HCT116 (cell line): ENCODE measurements around the gene SPOPL. TPM values are rescaled to one million over a fixed set of nuclear protein-coding genes. Genes with fewer than 3 reads are reported as not detected.

Source experiments
- ATAC-seq: fragments of 200-7000 bp; cut with Tn5 transposase; 2 replicates; pipeline ENCODE4 v1.9.1; 2020; ENCODE audit warnings: mild to moderate bottlenecking, moderate library complexity
- BruUV-seq: library from RNA; stranded (reverse); fragments of 400-500 nt; replicated peaks from 2 replicates; lab custom pipeline; 2021; lab: Mats Ljungman, UMichigan
- CTCF ChIA-PET: fragments of 300-600 bp; sonication (Branson Sonifier 250); formaldehyde crosslinking; loops from one replicate; lab custom pipeline; 2021; ENCODE audit warnings: antibody characterized with exemption; lab: Charles Lee
- POLR2A ChIA-PET: fragments of 300-600, 350-600 bp; sonication (Branson Sonifier 250); formaldehyde crosslinking; loops from one replicate; lab custom pipeline; 2021; ENCODE audit warnings: antibody characterized with exemption; lab: Charles Lee
- RAD21 ChIA-PET, 2 experiments: fragments of 300-600 bp; sonication (Branson Sonifier 250); formaldehyde crosslinking; loops; one replicate each; lab custom pipeline; 2023; ENCODE audit warnings: low total read pairs in 2 of 2; ENCODE audit not compliant: uncharacterized antibody in 2 of 2, unreplicated experiment in 2 of 2, low non-redundant PET in 1 of 2; lab: Charles Lee
- DNase-seq: peaks from one replicate; pipeline ENCODE4 v3.0.0-alpha.2; 2010; ENCODE audit warnings: low read depth, low spot score
- H2AFZ ChIP-seq: fragments of 200-600 bp; shearing (Covaris generic), sonication (generic); 2 replicates; pipeline ENCODE4 v1.6.1; 2017; ENCODE audit warnings: low read depth, mixed run types, mixed read lengths, antibody characterized with exemption, low read length; ENCODE audit not compliant: poor library complexity, severe bottlenecking
- H3K27ac ChIP-seq: 2 replicates; pipeline ENCODE4 v1.5.1; 2012; ENCODE audit warnings: low read depth, low read length
- H3K27me3 ChIP-seq: fragments of 200-600 bp; sonication (generic); 2 replicates; pipeline ENCODE4 v1.6.1; 2016; ENCODE audit warnings: mixed run types, low read length, mixed read lengths; ENCODE audit not compliant: insufficient read depth
- H3K36me3 ChIP-seq, 2 experiments: fragments of 200-500 bp in 1 of 2; fragments of 200-600 bp in 1 of 2; sonication (Bioruptor generic) in 1 of 2; sonication (generic) in 1 of 2; 2 replicates each; pipeline versions ENCODE4 v1.5.1 to v1.6.1; 2014 to 2016; ENCODE audit warnings: low read length in 2 of 2, inconsistent platforms in 1 of 2, mixed read lengths in 1 of 2, mixed run types in 1 of 2; ENCODE audit not compliant: insufficient read depth in 2 of 2, control insufficient read depth in 1 of 2
- H3K4me1 ChIP-seq, 2 experiments: fragments of 200-600 bp in 1 of 2; sonication (generic) in 1 of 2; 2 replicates each; pipeline versions ENCODE4 v1.5.1 to v1.6.1; 2012 to 2017; ENCODE audit warnings: low read length in 2 of 2, inconsistent platforms in 1 of 2, mild to moderate bottlenecking in 1 of 2, mixed read lengths in 1 of 2, mixed run types in 1 of 2, moderate library complexity in 1 of 2; ENCODE audit not compliant: insufficient read depth in 2 of 2, control insufficient read depth in 1 of 2
- H3K4me2 ChIP-seq: fragments of 200-600 bp; sonication (generic); 2 replicates; pipeline ENCODE4 v1.6.1; 2017; ENCODE audit warnings: mixed run types, low read length, mixed read lengths
- H3K4me3 ChIP-seq, 2 experiments: fragments of 200-600 bp in 1 of 2; sonication (generic) in 1 of 2; replicated peaks in 1 of 2; 2 replicates each; pipeline ENCODE4 v1.5.1; 2011 to 2016; ENCODE audit warnings: low read length in 2 of 2, control low read depth in 1 of 2, low read depth in 1 of 2, mild to moderate bottlenecking in 1 of 2, mixed read lengths in 1 of 2, mixed run types in 1 of 2
- H3K79me2 ChIP-seq: fragments of 200-600 bp; sonication (generic); 2 replicates; pipeline ENCODE4 v1.6.1; 2017; ENCODE audit warnings: mild to moderate bottlenecking, mixed run types, low read length, moderate library complexity, mixed read lengths; ENCODE audit not compliant: insufficient read depth
- H3K9ac ChIP-seq: fragments of 200-600 bp; sonication (generic); 2 replicates; pipeline ENCODE4 v1.6.1; 2016; ENCODE audit warnings: low read length, mixed read lengths
- H3K9me2 ChIP-seq: fragments of 200-600 bp; sonication (generic), shearing (Covaris generic); 2 replicates; pipeline ENCODE4 v1.6.1; 2017; ENCODE audit warnings: mixed run types, mild to moderate bottlenecking, moderate library complexity; ENCODE audit not compliant: insufficient read depth
- H3K9me3 ChIP-seq, 2 experiments: fragments of 200-500 bp in 1 of 2; fragments of 200-600 bp in 1 of 2; sonication (Bioruptor generic) in 1 of 2; sonication (generic) in 1 of 2; 2 replicates each; pipeline ENCODE4 v1.6.1; 2014 to 2017; ENCODE audit warnings: low read length in 2 of 2, mixed read lengths in 2 of 2, inconsistent platforms in 1 of 2, low read depth in 1 of 2, mild to moderate bottlenecking in 1 of 2, mixed run types in 1 of 2, moderate library complexity in 1 of 2; ENCODE audit not compliant: control insufficient read depth in 1 of 2, insufficient read depth in 1 of 2
- H4K20me1 ChIP-seq: fragments of 200-600 bp; sonication (generic), shearing (Covaris generic); 2 replicates; pipeline ENCODE4 v1.6.1; 2017; ENCODE audit warnings: mixed run types, mild to moderate bottlenecking, moderate library complexity; ENCODE audit not compliant: insufficient read depth
- CBX3 ChIP-seq: IDR thresholded peaks from 2 replicates; pipeline ENCODE4 v1.6.1; 2012; ENCODE audit warnings: low read depth
- ELF1 ChIP-seq: IDR thresholded peaks from 2 replicates; pipeline ENCODE4 v1.6.1; 2012; ENCODE audit warnings: low read depth, borderline replicate concordance
- FOSL1 ChIP-seq: IDR thresholded peaks from 2 replicates; pipeline ENCODE4 v1.6.1; 2012; ENCODE audit warnings: low read depth
- POLR2AphosphoS5 ChIP-seq: IDR thresholded peaks from 2 replicates; pipeline ENCODE4 v1.6.1; 2011; ENCODE audit warnings: mild to moderate bottlenecking, low read depth, low read length, moderate library complexity
- SP1 ChIP-seq: IDR thresholded peaks from 2 replicates; pipeline ENCODE4 v1.6.1; 2012; ENCODE audit warnings: low read depth
- SRF ChIP-seq: IDR thresholded peaks from 2 replicates; pipeline ENCODE4 v1.6.1; 2012; ENCODE audit warnings: low read depth
- intact Hi-C: fragments of 100-400 bp; cut with micrococcal nuclease; formaldehyde crosslinking; loops from 2 replicates; pipeline ENCODE4 v1.10.0; 2022
- total RNA-seq: library from RNA; stranded (reverse); gene quantifications from one replicate; pipeline ENCODE4 v1.2.1, GENCODE V29; 2021; ENCODE audit not compliant: unreplicated experiment
- TF ChIP-seq, protein P1 (sequence below): IDR thresholded peaks from 2 replicates; pipeline ENCODE4 v1.6.1; 2012
- TF ChIP-seq, protein P2 (sequence below), 3 experiments: fragments of 200-600 bp in 1 of 3; sonication (generic) in 1 of 3; IDR thresholded peaks in 2 of 3; conservative IDR thresholded peaks in 1 of 3; 2 replicates each; pipeline ENCODE4 v1.5.1; 2012 to 2017; ENCODE audit warnings: low read depth in 2 of 3, low read length in 2 of 3, antibody characterized with exemption in 1 of 3, borderline replicate concordance in 1 of 3, control low read depth in 1 of 3, mild to moderate bottlenecking in 1 of 3, mixed read lengths in 1 of 3, mixed run types in 1 of 3, moderate library complexity in 1 of 3; ENCODE audit not compliant: insufficient read depth in 1 of 3

SPOPL gene
- total RNA-seq, 1 experiment from 2014 or later: 48.3 TPM

DNA sequence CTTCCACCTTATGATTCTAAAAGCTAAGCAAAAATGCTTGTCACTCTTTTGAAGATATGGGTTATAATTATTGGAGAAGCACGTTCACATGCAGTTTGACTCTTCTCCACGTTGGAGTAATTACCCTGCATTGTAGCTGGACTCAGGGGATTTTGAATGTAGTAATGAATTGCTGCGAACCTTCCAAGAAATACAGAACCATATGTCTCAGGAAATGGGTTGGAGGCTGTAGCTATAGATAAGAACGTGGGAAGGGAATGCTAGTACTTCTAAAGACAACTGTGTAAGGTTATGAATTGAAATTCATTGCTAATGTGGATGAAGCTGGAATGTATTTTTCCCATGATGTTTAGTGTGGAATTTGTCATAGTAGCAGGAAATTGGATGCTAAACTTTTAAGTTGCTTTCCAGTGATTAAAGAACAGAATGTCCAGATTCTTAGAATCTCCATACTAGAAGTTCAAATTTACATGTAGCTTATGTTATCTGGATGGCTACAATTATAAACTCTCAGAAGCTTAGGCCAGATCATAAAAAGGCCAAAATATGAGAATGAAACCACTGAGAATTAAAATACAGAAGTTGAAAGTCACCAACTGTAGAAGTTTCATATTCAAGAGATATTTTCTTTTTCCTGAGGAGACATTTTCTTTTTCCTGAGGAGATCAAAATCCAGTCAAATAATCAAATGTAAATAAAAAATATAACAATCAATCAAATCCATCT lies 27.3 kb upstream of the SPOPL start:
- H3K79me2 ChIP-seq: no peaks in the 10 kb centered on the region
- no peak overlapping the region for H3K9ac ChIP-seq
- TF ChIP-seq CBX3: no peak
- TF ChIP-seq ELF1: no peak
- TF ChIP-seq, protein P1, sequence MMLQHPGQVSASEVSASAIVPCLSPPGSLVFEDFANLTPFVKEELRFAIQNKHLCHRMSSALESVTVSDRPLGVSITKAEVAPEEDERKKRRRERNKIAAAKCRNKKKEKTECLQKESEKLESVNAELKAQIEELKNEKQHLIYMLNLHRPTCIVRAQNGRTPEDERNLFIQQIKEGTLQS: no peak
- no peak for TF ChIP-seq POLR2AphosphoS5
- TF ChIP-seq SP1: no peak
- no peak for TF ChIP-seq FOSL1
- TF ChIP-seq, all 23 proteins: peak for 0
- ATAC-seq (no peak), DNase-seq (no peak)
- ChIA-PET CTCF (no interaction called here), RAD21 (no interaction called here), POLR2A (interaction anchor here (0.6 to 0.7 kb wide), 2 partner anchors 26 to 155 kb away, joined by 3 read pairs; no protein-coding TSS in a partner anchor)
- no peak overlapping the region for H3K4me2 ChIP-seq
- no peaks in the 10 kb centered on the region for H3K27me3 ChIP-seq
- H3K27ac ChIP-seq: no peak overlapping the region
- H3K36me3 ChIP-seq: no peaks in the 10 kb centered on the region
- intact Hi-C loops: no loop called here
- no peaks in the 10 kb centered on the region; the same call in 1 of the 2 replicates for H3K9me2 ChIP-seq
- 0 out of 4 replicates have a peak, but pooled peaks cover 0 to 3% of the 10 kb centered on the region in 2 experiments for H3K4me1 ChIP-seq
- no peak overlapping the region for H3K4me3 ChIP-seq
- BruUV-seq: no TSS peak
- H3K9me3 ChIP-seq: no peaks in the 10 kb centered on the region
- no peaks in the 10 kb centered on the region for H4K20me1 ChIP-seq
- H2AFZ ChIP-seq: no peak overlapping the region

DNA sequence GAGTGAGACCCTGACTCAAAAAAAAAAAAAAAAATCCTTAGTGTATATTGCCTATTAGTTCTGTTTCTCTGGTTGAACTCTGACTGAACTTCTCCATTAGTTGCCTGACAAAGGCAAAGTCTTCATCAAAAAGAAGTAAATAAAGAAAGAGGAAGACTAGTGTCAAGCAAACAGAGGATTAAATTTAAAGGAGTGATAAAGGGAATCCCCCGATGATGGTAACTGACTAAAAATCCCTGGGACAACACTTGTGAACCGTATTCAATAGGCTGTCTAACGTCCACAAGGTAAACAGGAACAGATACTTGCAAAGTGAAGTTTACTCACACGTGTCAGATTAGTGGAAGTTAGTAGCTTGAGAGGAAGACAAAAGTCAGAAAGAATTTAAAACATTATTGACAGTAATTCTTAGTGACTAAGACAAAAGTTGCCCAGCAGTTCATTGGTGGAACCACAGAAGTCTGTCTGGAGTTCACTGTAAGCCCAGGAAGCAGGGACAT lies 26.2 kb upstream of the SPOPL start:
- TF ChIP-seq ELF1 (no peak), POLR2AphosphoS5 (no peak), FOSL1 (no peak), SRF (no peak)
- TF ChIP-seq, protein P2, sequence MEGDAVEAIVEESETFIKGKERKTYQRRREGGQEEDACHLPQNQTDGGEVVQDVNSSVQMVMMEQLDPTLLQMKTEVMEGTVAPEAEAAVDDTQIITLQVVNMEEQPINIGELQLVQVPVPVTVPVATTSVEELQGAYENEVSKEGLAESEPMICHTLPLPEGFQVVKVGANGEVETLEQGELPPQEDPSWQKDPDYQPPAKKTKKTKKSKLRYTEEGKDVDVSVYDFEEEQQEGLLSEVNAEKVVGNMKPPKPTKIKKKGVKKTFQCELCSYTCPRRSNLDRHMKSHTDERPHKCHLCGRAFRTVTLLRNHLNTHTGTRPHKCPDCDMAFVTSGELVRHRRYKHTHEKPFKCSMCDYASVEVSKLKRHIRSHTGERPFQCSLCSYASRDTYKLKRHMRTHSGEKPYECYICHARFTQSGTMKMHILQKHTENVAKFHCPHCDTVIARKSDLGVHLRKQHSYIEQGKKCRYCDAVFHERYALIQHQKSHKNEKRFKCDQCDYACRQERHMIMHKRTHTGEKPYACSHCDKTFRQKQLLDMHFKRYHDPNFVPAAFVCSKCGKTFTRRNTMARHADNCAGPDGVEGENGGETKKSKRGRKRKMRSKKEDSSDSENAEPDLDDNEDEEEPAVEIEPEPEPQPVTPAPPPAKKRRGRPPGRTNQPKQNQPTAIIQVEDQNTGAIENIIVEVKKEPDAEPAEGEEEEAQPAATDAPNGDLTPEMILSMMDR (IDR thresholded peaks at IDR 0.05 in 2 of 3, conservative IDR thresholded peaks at IDR 0.05 in 1 of 3; ENCODE audit: borderline replicate concordance in 1 of 3, insufficient read depth in 1 of 3, low read depth in 2 of 3, low read length in 2 of 3): no peak
- TF ChIP-seq, protein P1: no peak
- Histone ChIP-seq H2AFZ (no peak overlapping the region), H3K4me3 (no peak overlapping the region), H3K4me1 (0 out of 4 replicates have a peak, but pooled peaks cover 0 to 3% of the 10 kb centered on the region in 2 experiments), H3K9ac (no peak overlapping the region), H4K20me1 (no peaks in the 10 kb centered on the region), H3K4me2 (no peak overlapping the region), H3K79me2 (no peaks in the 10 kb centered on the region), H3K9me2 (no peaks in the 10 kb centered on the region; the same call in 1 of the 2 replicates), H3K27me3 (no peaks in the 10 kb centered on the region), H3K9me3 (no peaks in the 10 kb centered on the region), H3K27ac (no peak overlapping the region), H3K36me3 (no peaks in the 10 kb centered on the region)
- ChIA-PET RAD21 (no interaction called here), POLR2A (no interaction called here), CTCF (no interaction called here)
- BruUV-seq: no TSS peak
- ATAC-seq: no peak
- intact Hi-C loops: no loop called here
- DNase-seq: no peak
